Adrenal gland (tissue), 5 donors: Measurements from ENCODE around the gene CAPN13.

Experiments used
- POLR2A ChIP-seq, 2 donors: fragments of 450-650 bp; IDR thresholded peaks; one replicate each; pipeline ENCODE4 v1.6.1; 2017; ENCODE audit warnings: antibody characterized with exemption in 2 of 2, mild to moderate bottlenecking in 2 of 2, moderate library complexity in 1 of 2
- TF ChIP-seq, protein P1 (sequence below), 6 experiments: fragments of 450-650 bp in 4 of 6; fragments of 200-600 bp in 2 of 6; sonication (generic) in 1 of 6; IDR thresholded peaks; 1 replicate in 5 of 6; 2 replicates in 1 of 6; pipeline versions ENCODE4 v1.5.1 to v1.8.0; 2016 to 2021; ENCODE audit warnings: antibody characterized with exemption in 6 of 6, mild to moderate bottlenecking in 2 of 6, moderate library complexity in 1 of 6
- donor health status: DM: no; HTN: no; CAD: no.

DNA sequence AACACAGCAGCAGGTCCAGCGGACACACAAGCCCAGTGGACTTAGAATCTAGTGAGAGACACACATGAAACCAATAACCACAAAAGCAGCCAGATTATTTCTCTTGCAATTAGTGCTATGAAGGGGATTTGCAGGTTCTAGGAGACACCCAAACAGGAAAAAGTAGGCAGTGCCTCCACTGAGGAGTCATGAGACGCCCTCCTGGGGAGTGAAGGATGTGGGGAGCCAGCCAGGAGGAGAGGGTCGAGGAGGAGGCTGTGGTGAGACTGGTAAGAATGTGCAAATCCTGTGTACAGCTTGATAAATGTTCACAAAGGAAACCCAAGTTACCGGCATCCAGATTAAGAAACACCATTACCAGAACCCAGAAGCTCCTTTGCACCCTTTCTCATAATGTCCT is 2.7 kb upstream of the CAPN13 start:
- TF ChIP-seq POLR2A (IDR thresholded peaks at IDR 0.05): no peak
- TF ChIP-seq, protein P1, sequence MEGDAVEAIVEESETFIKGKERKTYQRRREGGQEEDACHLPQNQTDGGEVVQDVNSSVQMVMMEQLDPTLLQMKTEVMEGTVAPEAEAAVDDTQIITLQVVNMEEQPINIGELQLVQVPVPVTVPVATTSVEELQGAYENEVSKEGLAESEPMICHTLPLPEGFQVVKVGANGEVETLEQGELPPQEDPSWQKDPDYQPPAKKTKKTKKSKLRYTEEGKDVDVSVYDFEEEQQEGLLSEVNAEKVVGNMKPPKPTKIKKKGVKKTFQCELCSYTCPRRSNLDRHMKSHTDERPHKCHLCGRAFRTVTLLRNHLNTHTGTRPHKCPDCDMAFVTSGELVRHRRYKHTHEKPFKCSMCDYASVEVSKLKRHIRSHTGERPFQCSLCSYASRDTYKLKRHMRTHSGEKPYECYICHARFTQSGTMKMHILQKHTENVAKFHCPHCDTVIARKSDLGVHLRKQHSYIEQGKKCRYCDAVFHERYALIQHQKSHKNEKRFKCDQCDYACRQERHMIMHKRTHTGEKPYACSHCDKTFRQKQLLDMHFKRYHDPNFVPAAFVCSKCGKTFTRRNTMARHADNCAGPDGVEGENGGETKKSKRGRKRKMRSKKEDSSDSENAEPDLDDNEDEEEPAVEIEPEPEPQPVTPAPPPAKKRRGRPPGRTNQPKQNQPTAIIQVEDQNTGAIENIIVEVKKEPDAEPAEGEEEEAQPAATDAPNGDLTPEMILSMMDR (IDR thresholded peaks at IDR 0.05): no peak
